ENCODE data around the gene LONP2. TPM values are rescaled to one million over a fixed set of nuclear protein-coding genes. Genes with fewer than 3 reads are reported as not detected.

LONP2 gene
- total RNA-seq, 1 experiment from 2014 or later: 46.8 TPM

DNA sequence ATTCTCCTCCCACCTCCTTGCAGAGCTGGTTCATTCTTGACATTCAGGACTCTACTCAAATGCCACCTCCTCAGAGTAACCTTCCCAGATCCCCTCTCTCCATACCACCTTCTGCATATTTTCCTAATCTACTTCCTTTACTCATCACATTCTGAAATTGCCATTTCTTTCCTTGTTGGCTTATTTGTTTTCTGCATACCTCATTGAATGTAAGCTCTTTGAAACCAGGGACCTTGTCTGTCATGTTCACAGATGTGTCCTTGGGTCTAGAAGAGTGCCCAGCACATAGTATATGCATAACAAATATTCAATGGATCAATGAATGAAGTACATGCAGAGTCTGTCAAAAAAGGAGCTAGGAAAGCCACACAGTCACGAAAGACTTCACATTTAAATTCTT, 7.8 kb upstream of the LONP2 start:
- CTCF ChIA-PET: no interaction called here
- Histone ChIP-seq H2AFZ (ENCODE audit: low read depth, low read length, poor library complexity, severe bottlenecking) (no peak overlapping the region), H3K27me3 (ENCODE audit: insufficient read depth, low read length) (no peaks in the 10 kb centered on the region), H3K4me2 (ENCODE audit: low read length) (no peak overlapping the region), H3K9ac (ENCODE audit: low read length) (no peak overlapping the region), H3K9me2 (ENCODE audit: insufficient read depth) (no peaks in the 10 kb centered on the region), H3K4me3 (replicated peaks in 1 of 2; ENCODE audit: low read depth in 1 of 2, low read length in 2 of 2) (no peak overlapping the region), H3K36me3 (ENCODE audit: control insufficient read depth in 1 of 2, insufficient read depth in 2 of 2, low read length in 2 of 2) (no peaks in the 10 kb centered on the region), H3K4me1 (ENCODE audit: control insufficient read depth in 1 of 2, insufficient read depth in 2 of 2, low read length in 2 of 2) (no peaks in the 10 kb centered on the region), H3K27ac (ENCODE audit: low read depth, low read length) (no peak overlapping the region), H4K20me1 (ENCODE audit: insufficient read depth) (no peaks in the 10 kb centered on the region), H3K79me2 (ENCODE audit: insufficient read depth, low read length) (no peaks in the 10 kb centered on the region), H3K9me3 (ENCODE audit: control insufficient read depth in 1 of 2, insufficient read depth in 1 of 2, low read depth in 1 of 2, low read length in 2 of 2) (no peaks in the 10 kb centered on the region)
- TF ChIP-seq EZH2 (IDR thresholded peaks at IDR 0.05): no peak
- TF ChIP-seq SP1 (IDR thresholded peaks at IDR 0.05; ENCODE audit: low read depth): no peak
- TF ChIP-seq YY1 (IDR thresholded peaks at IDR 0.05; ENCODE audit: extremely low read depth, insufficient replicate concordance, low read depth, low read length): no peak
- TF ChIP-seq FOSL1 (IDR thresholded peaks at IDR 0.05; ENCODE audit: low read depth): no peak
- no peak for TF ChIP-seq SIN3A (IDR thresholded peaks at IDR 0.05; ENCODE audit: low read depth)
- TF ChIP-seq, protein P1, sequence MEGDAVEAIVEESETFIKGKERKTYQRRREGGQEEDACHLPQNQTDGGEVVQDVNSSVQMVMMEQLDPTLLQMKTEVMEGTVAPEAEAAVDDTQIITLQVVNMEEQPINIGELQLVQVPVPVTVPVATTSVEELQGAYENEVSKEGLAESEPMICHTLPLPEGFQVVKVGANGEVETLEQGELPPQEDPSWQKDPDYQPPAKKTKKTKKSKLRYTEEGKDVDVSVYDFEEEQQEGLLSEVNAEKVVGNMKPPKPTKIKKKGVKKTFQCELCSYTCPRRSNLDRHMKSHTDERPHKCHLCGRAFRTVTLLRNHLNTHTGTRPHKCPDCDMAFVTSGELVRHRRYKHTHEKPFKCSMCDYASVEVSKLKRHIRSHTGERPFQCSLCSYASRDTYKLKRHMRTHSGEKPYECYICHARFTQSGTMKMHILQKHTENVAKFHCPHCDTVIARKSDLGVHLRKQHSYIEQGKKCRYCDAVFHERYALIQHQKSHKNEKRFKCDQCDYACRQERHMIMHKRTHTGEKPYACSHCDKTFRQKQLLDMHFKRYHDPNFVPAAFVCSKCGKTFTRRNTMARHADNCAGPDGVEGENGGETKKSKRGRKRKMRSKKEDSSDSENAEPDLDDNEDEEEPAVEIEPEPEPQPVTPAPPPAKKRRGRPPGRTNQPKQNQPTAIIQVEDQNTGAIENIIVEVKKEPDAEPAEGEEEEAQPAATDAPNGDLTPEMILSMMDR (IDR thresholded peaks at IDR 0.05 in 2 of 3, conservative IDR thresholded peaks at IDR 0.05 in 1 of 3; ENCODE audit: borderline replicate concordance in 1 of 3, insufficient read depth in 1 of 3, low read depth in 2 of 3, low read length in 2 of 3): no peak
- TF ChIP-seq SRF (IDR thresholded peaks at IDR 0.05; ENCODE audit: low read depth): no peak
- no peak for TF ChIP-seq JUND (IDR thresholded peaks at IDR 0.05)
- TF ChIP-seq EGR1 (IDR thresholded peaks at IDR 0.05; ENCODE audit: low read depth): no peak
- no peak for TF ChIP-seq ZFX (IDR thresholded peaks at IDR 0.05)
- TF ChIP-seq, protein P2, sequence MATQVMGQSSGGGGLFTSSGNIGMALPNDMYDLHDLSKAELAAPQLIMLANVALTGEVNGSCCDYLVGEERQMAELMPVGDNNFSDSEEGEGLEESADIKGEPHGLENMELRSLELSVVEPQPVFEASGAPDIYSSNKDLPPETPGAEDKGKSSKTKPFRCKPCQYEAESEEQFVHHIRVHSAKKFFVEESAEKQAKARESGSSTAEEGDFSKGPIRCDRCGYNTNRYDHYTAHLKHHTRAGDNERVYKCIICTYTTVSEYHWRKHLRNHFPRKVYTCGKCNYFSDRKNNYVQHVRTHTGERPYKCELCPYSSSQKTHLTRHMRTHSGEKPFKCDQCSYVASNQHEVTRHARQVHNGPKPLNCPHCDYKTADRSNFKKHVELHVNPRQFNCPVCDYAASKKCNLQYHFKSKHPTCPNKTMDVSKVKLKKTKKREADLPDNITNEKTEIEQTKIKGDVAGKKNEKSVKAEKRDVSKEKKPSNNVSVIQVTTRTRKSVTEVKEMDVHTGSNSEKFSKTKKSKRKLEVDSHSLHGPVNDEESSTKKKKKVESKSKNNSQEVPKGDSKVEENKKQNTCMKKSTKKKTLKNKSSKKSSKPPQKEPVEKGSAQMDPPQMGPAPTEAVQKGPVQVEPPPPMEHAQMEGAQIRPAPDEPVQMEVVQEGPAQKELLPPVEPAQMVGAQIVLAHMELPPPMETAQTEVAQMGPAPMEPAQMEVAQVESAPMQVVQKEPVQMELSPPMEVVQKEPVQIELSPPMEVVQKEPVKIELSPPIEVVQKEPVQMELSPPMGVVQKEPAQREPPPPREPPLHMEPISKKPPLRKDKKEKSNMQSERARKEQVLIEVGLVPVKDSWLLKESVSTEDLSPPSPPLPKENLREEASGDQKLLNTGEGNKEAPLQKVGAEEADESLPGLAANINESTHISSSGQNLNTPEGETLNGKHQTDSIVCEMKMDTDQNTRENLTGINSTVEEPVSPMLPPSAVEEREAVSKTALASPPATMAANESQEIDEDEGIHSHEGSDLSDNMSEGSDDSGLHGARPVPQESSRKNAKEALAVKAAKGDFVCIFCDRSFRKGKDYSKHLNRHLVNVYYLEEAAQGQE (IDR thresholded peaks at IDR 0.05; ENCODE audit: low read depth): no peak
- no peak for TF ChIP-seq CEBPB (IDR thresholded peaks at IDR 0.05; ENCODE audit: low read depth)
- no peak for TF ChIP-seq CBX3 (IDR thresholded peaks at IDR 0.05; ENCODE audit: low read depth)
- no peak for TF ChIP-seq ZNF274 (IDR thresholded peaks at IDR 0.05; ENCODE audit: low read depth, low read length)
- TF ChIP-seq, protein P3, sequence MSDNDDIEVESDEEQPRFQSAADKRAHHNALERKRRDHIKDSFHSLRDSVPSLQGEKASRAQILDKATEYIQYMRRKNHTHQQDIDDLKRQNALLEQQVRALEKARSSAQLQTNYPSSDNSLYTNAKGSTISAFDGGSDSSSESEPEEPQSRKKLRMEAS (IDR thresholded peaks at IDR 0.05): no peak
- TF ChIP-seq, protein P4, sequence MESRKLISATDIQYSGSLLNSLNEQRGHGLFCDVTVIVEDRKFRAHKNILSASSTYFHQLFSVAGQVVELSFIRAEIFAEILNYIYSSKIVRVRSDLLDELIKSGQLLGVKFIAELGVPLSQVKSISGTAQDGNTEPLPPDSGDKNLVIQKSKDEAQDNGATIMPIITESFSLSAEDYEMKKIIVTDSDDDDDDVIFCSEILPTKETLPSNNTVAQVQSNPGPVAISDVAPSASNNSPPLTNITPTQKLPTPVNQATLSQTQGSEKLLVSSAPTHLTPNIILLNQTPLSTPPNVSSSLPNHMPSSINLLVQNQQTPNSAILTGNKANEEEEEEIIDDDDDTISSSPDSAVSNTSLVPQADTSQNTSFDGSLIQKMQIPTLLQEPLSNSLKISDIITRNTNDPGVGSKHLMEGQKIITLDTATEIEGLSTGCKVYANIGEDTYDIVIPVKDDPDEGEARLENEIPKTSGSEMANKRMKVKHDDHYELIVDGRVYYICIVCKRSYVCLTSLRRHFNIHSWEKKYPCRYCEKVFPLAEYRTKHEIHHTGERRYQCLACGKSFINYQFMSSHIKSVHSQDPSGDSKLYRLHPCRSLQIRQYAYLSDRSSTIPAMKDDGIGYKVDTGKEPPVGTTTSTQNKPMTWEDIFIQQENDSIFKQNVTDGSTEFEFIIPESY (IDR thresholded peaks at IDR 0.05; ENCODE audit: extremely low read depth, insufficient replicate concordance, low read length): no peak
- no peak for TF ChIP-seq EZH2phosphoT487 (IDR thresholded peaks at IDR 0.05; ENCODE audit: borderline replicate concordance)
- no peak for TF ChIP-seq TCF7L2 (IDR thresholded peaks at IDR 0.05; ENCODE audit: borderline replicate concordance, extremely low read depth, insufficient read depth, insufficient read length)
- TF ChIP-seq ELF1 (IDR thresholded peaks at IDR 0.05; ENCODE audit: borderline replicate concordance, low read depth): no peak
- no TSS peak for BruUV-seq (replicated peaks)
- no peak for ATAC-seq
- intact Hi-C loops (cut with micrococcal nuclease): no loop called here
- POLR2A ChIA-PET: no interaction called here
- DNase-seq (ENCODE audit: low read depth, low spot score): no peak
- RAD21 ChIA-PET (ENCODE audit: low non-redundant PET in 1 of 2, low total read pairs in 2 of 2, uncharacterized antibody in 2 of 2, unreplicated experiment in 2 of 2): no interaction called here

All from HCT116 (cell line).